SU-DHL-6 (cell line): ENCODE measurements around the gene RGS6.

Source experiments
- H2AFZ ChIP-seq: fragments of 200-600 bp; sonication (generic); 2 replicates; pipeline ENCODE4 v1.6.1; 2014; ENCODE audit warnings: low read depth, mild to moderate bottlenecking, moderate library complexity, mixed read lengths, antibody characterized with exemption, low read length; ENCODE audit not compliant: severe bottlenecking
- H3F3A ChIP-seq: fragments of 200-600 bp; shearing (Covaris generic); 2 replicates; pipeline ENCODE4 v1.6.0; 2016; ENCODE audit warnings: antibody characterized with exemption, mild to moderate bottlenecking; ENCODE audit not compliant: insufficient read depth
- H3K27ac ChIP-seq: fragments of 200-600 bp; sonication (generic); 2 replicates; pipeline ENCODE4 v1.5.1; 2016; ENCODE audit warnings: low read depth, mild to moderate bottlenecking, low read length, moderate library complexity, mixed read lengths
- H3K27me3 ChIP-seq: fragments of 200-600 bp; sonication (generic), shearing (Covaris generic); 2 replicates; pipeline ENCODE4 v1.6.0; 2014; ENCODE audit warnings: mild to moderate bottlenecking, low read length
- H3K36me3 ChIP-seq: fragments of 200-600 bp; sonication (generic); 2 replicates; pipeline ENCODE4 v1.6.1; 2014; ENCODE audit warnings: mild to moderate bottlenecking, low read length, mixed read lengths
- H3K4me2 ChIP-seq: fragments of 300-600, 200-600 bp; shearing (Covaris generic), sonication (generic); 2 replicates; pipeline ENCODE4 v1.6.0; 2014; ENCODE audit warnings: low read length, low read depth, mild to moderate bottlenecking; ENCODE audit not compliant: poor library complexity, severe bottlenecking
- H3K4me3 ChIP-seq: fragments of 200-600 bp; sonication (generic); 2 replicates; pipeline ENCODE4 v1.5.1; 2014; ENCODE audit warnings: antibody characterized with exemption, low read length, mild to moderate bottlenecking, mixed read lengths; ENCODE audit not compliant: insufficient read depth, poor library complexity, severe bottlenecking
- H3K79me2 ChIP-seq: fragments of 200-600 bp; sonication (generic); 2 replicates; pipeline ENCODE4 v1.6.1; 2014; ENCODE audit warnings: mild to moderate bottlenecking, low read length, moderate library complexity; ENCODE audit not compliant: insufficient read depth
- H3K9ac ChIP-seq: fragments of 200-600 bp; sonication (generic); 2 replicates; pipeline ENCODE4 v1.7.0; 2014; ENCODE audit warnings: mild to moderate bottlenecking, low read length
- H3K9me2 ChIP-seq: fragments of 200-600 bp; sonication (generic); replicated peaks from 2 replicates; pipeline ENCODE4 v1.6.1; 2014; ENCODE audit warnings: low read length; ENCODE audit not compliant: insufficient read depth
- H3K9me3 ChIP-seq: fragments of 200-600 bp; sonication (generic); 2 replicates; pipeline ENCODE4 v1.6.1; 2014; ENCODE audit warnings: low read length, mixed read lengths; ENCODE audit not compliant: insufficient read depth
- H4K20me1 ChIP-seq: fragments of 200-600 bp; sonication (generic); 2 replicates; pipeline ENCODE4 v1.6.1; 2014; ENCODE audit warnings: low read depth, mild to moderate bottlenecking, antibody characterized with exemption, low read length, moderate library complexity, mixed read lengths
- CTCF ChIP-seq: fragments of 200-600 bp; sonication (generic); IDR thresholded peaks from one replicate; pipeline ENCODE4 v1.5.1; 2017; ENCODE audit warnings: antibody characterized with exemption, mild to moderate bottlenecking, low read length, moderate library complexity; ENCODE audit not compliant: insufficient read depth, poor library complexity, severe bottlenecking
- EZH2phosphoT487 ChIP-seq: fragments of 200-600 bp; sonication (generic), shearing (Covaris generic); conservative IDR thresholded peaks from 2 replicates; pipeline ENCODE4 v1.6.1; 2018; ENCODE audit warnings: mild to moderate bottlenecking, antibody characterized with exemption, low read length, moderate library complexity, mixed read lengths

RGS6 gene

DNA sequence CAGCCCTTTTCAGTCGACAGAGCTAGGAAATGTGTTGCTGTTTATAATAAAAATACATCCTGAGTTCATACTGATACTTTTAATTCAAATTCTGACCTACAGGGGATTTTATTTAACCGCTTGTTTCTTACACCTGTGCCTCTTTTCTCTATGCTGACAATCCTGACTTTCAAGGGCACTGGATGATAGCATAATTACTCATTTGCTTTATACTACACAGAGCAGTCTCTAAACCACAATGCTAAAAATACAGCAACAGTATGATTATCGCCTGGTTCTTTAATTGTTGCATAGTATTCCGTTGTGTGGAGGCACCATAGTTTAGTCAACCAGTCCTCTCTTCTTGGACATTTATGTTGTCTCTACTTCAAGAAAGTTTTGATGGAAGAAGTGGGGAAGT lies 588.8 kb downstream of the RGS6 start:
- peak overlapping the region; percentile 57 for H2AFZ ChIP-seq
- H3K27ac ChIP-seq = peak overlapping the region; percentile 99
- H4K20me1 ChIP-seq = no peaks in the 10 kb centered on the region
- no peaks in the 10 kb centered on the region for H3K9me2 ChIP-seq
- peaks cover 6% of the 10 kb centered on the region; the same call in 1 of the 2 replicates for H3K9me3 ChIP-seq
- H3K4me3 ChIP-seq = peak overlapping the region; percentile 27
- H3K27me3 ChIP-seq = no peaks in the 10 kb centered on the region
- H3F3A ChIP-seq = peaks cover 61% of the 10 kb centered on the region
- H3K4me2 ChIP-seq = peak overlapping the region; percentile 88
- TF ChIP-seq EZH2phosphoT487 = no peak
- TF ChIP-seq CTCF = no peak
- no peaks in the 10 kb centered on the region for H3K79me2 ChIP-seq
- H3K9ac ChIP-seq = peak overlapping the region; percentile 62
- H3K36me3 ChIP-seq = peaks cover 5% of the 10 kb centered on the region

GRCh38 chr14:72521968-72522741 lies 589.9 kb downstream of the RGS6 start:
- Histone ChIP-seq H3K9me2 (no peaks in the 10 kb centered on the region), H3K36me3 (peaks cover 5% of the 10 kb centered on the region), H2AFZ (peak overlapping the region; percentile 62), H3K9me3 (peaks cover 6% of the 10 kb centered on the region; the same call in 1 of the 2 replicates), H3K4me3 (peak overlapping the region; percentile 19), H3K9ac (peak overlapping the region; percentile 12; the same call in 1 of the 2 replicates), H3K79me2 (no peaks in the 10 kb centered on the region), H3K27ac (peak overlapping the region; percentile 99), H3F3A (peaks cover 59% of the 10 kb centered on the region), H3K4me2 (peak overlapping the region; percentile 88), H3K27me3 (no peaks in the 10 kb centered on the region), H4K20me1 (no peaks in the 10 kb centered on the region)
- TF ChIP-seq EZH2phosphoT487 (no peak), CTCF (no peak)

GRCh38 chr14:72522847-72523246 lies 590.6 kb downstream of the RGS6 start:
- H3K9me2 ChIP-seq = no peaks in the 10 kb centered on the region
- peak overlapping the region; percentile 99 for H3K27ac ChIP-seq
- peaks cover 52% of the 10 kb centered on the region for H3F3A ChIP-seq
- H3K36me3 ChIP-seq = peaks cover 5% of the 10 kb centered on the region
- no peak overlapping the region for H3K4me3 ChIP-seq
- H3K9me3 ChIP-seq = peaks cover 6% of the 10 kb centered on the region; the same call in 1 of the 2 replicates
- no peaks in the 10 kb centered on the region for H4K20me1 ChIP-seq
- no peak overlapping the region for H3K4me2 ChIP-seq
- TF ChIP-seq EZH2phosphoT487 = no peak
- no peak for TF ChIP-seq CTCF
- no peak overlapping the region; the same call in 1 of the 2 replicates for H3K9ac ChIP-seq
- no peaks in the 10 kb centered on the region for H3K79me2 ChIP-seq
- H2AFZ ChIP-seq = peak overlapping the region; percentile 21
- H3K27me3 ChIP-seq = no peaks in the 10 kb centered on the region
